Caco-2 (cell line): ENCODE results near the gene LSM4. TPM values are rescaled to one million over a fixed set of nuclear protein-coding genes. Genes with fewer than 3 reads are reported as not detected.

Experiments
- BruUV-seq: library from RNA; stranded (reverse); fragments of 400-500 nt; replicated peaks from 2 replicates; lab custom pipeline; 2021; lab: Mats Ljungman, UMichigan
- CTCF ChIA-PET: fragments of 300-600 bp; sonication (Branson Sonifier 250); formaldehyde crosslinking; loops from one replicate; lab custom pipeline; 2022; ENCODE audit warnings: antibody characterized with exemption; lab: Charles Lee
- POLR2A ChIA-PET: fragments of 300-600 bp; sonication (Branson Sonifier 250); formaldehyde crosslinking; loops from one replicate; lab custom pipeline; 2022; ENCODE audit warnings: antibody characterized with exemption; lab: Charles Lee
- DNase-seq, 2 experiments: peaks; one replicate each; pipeline versions ENCODE4 v3.0.0 to v3.0.0-alpha.2; 2020 to 2022
- H3K27me3 ChIP-seq: replicated peaks from 2 replicates; pipeline ENCODE4 v1.6.0; 2011; ENCODE audit warnings: low read length; ENCODE audit not compliant: control insufficient read depth, insufficient read depth
- H3K36me3 ChIP-seq: 2 replicates; pipeline ENCODE4 v1.5.1; 2011; ENCODE audit warnings: low read length; ENCODE audit not compliant: control insufficient read depth, insufficient read depth
- H3K4me1 ChIP-seq: fragments of 250-450 bp; sonication (Bioruptor Pico); 2 replicates; pipeline ENCODE4 v1.5.1; 2020; ENCODE audit warnings: mild to moderate bottlenecking
- H3K4me3 ChIP-seq: 2 replicates; pipeline ENCODE4 v1.5.1; 2011; ENCODE audit warnings: low read depth, mild to moderate bottlenecking, control low read depth, low read length
- H3K9me3 ChIP-seq: fragments of 250-450 bp; sonication (Bioruptor Pico); 2 replicates; pipeline ENCODE4 v1.5.1; 2020; ENCODE audit warnings: mild to moderate bottlenecking, moderate library complexity
- H3K27ac Mint-ChIP-seq: one replicate; pipeline ENCODE4 v1.8.0; 2022; ENCODE audit warnings: mixed read lengths; ENCODE audit not compliant: unreplicated experiment
- H3K27me3 Mint-ChIP-seq: one replicate; pipeline ENCODE4 v1.8.0; 2022; ENCODE audit warnings: mixed read lengths; ENCODE audit not compliant: insufficient read depth, unreplicated experiment
- H3K36me3 Mint-ChIP-seq: one replicate; pipeline ENCODE4 v1.8.0; 2022; ENCODE audit warnings: mild to moderate bottlenecking, mixed read lengths; ENCODE audit not compliant: insufficient read depth, unreplicated experiment
- H3K4me1 Mint-ChIP-seq: one replicate; pipeline ENCODE4 v1.8.0; 2022; ENCODE audit warnings: low read depth, mixed read lengths; ENCODE audit not compliant: unreplicated experiment
- H3K4me3 Mint-ChIP-seq: one replicate; pipeline ENCODE4 v1.8.0; 2022; ENCODE audit warnings: mild to moderate bottlenecking, moderate library complexity, mixed read lengths; ENCODE audit not compliant: unreplicated experiment
- H3K9me3 Mint-ChIP-seq: one replicate; pipeline ENCODE4 v1.8.0; 2022; ENCODE audit warnings: mixed read lengths; ENCODE audit not compliant: unreplicated experiment
- intact Hi-C: fragments of 100-400 bp; cut with micrococcal nuclease; formaldehyde crosslinking; loops from one replicate; pipeline ENCODE4 v1.10.0; 2022; ENCODE audit not compliant: unreplicated experiment
- microRNA-seq: library from miRNA; unstranded; fragments of <30 nt; microRNA quantifications from one replicate; pipeline ENCODE4 v1.2.0, GENCODE V29; 2022
- total RNA-seq: library from RNA; stranded (reverse); gene quantifications from 2 replicates; pipeline ENCODE4 v1.2.3, GENCODE V29; 2022
- TF ChIP-seq, protein P1 (sequence below), 2 experiments: fragments of 200-600 bp in 1 of 2; IDR thresholded peaks; 1 replicate in 1 of 2; 2 replicates in 1 of 2; pipeline versions ENCODE4 v1.5.1 to v1.8.0; 2011 to 2022; ENCODE audit warnings: antibody characterized with exemption in 1 of 2, control low read depth in 1 of 2, inconsistent platforms in 1 of 2, low read depth in 1 of 2, low read length in 1 of 2, mild to moderate bottlenecking in 1 of 2, moderate library complexity in 1 of 2; ENCODE audit not compliant: insufficient read depth in 1 of 2, severe bottlenecking in 1 of 2, unreplicated experiment in 1 of 2

The LSM4 gene
- total RNA-seq, 1 experiment from 2014 or later: 184 TPM

DNA sequence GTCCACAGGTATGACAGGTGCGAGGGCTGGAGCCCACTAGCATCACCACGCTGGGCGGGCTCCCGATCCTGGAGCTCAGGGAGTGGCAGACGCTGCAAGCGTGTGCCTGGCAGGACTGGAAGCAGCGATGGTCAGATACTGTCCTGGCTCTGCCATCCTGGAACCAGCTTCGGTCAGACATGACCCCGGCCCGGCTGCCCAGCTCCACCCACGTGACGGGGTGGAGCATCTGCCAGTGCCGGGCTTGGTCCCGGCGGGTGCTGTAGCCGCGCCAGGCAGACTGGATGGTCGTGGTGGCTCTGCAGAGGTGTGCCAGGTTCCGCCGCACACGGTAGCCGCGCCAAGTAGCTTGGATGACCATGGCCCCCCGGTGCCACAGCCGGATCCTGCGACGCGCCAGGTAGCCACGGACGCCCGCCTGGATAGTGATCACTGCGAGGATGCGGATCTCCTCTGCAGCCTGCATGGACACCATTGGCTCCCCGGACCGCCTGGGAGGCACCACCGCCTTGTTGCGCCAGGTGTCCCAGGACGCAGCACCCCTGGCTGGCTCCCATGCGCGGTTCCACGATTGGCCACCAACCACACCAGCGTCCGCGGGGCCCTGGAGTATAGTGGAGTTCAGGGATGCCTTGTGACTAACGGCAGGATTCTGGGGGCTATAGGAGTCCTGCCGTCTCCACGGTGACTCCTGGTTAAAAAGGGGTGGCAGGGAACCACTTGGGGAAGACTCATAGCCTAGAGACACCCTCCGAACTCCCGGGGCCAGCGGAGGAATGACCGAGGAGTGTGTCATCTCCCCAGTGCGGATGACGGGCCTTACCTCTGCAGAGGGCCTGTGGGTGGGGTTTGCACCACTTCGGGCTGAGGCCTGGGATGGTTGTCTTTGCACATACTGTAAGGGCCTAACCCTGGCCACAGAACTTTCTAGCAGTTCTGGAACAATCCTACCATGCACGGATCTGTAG lies 65.1 kb downstream of the LSM4 start:
- Mint-ChIP-seq H3K9me3 (no peaks in the 10 kb centered on the region), H3K4me1 (peaks cover 6% of the 10 kb centered on the region), H3K36me3 (no peaks in the 10 kb centered on the region), H3K27ac (no peak overlapping the region), H3K4me3 (no peak overlapping the region), H3K27me3 (no peaks in the 10 kb centered on the region)
- no peak overlapping the region for H3K4me3 ChIP-seq
- CTCF ChIA-PET: interaction anchor here (0.6 kb wide), 1 partner anchor 130 kb away, joined by 3 read pairs; no protein-coding TSS in a partner anchor
- no peaks in the 10 kb centered on the region for H3K4me1 ChIP-seq
- no peaks in the 10 kb centered on the region; the same call in 1 of the 2 replicates for H3K27me3 ChIP-seq
- TF ChIP-seq, protein P1, sequence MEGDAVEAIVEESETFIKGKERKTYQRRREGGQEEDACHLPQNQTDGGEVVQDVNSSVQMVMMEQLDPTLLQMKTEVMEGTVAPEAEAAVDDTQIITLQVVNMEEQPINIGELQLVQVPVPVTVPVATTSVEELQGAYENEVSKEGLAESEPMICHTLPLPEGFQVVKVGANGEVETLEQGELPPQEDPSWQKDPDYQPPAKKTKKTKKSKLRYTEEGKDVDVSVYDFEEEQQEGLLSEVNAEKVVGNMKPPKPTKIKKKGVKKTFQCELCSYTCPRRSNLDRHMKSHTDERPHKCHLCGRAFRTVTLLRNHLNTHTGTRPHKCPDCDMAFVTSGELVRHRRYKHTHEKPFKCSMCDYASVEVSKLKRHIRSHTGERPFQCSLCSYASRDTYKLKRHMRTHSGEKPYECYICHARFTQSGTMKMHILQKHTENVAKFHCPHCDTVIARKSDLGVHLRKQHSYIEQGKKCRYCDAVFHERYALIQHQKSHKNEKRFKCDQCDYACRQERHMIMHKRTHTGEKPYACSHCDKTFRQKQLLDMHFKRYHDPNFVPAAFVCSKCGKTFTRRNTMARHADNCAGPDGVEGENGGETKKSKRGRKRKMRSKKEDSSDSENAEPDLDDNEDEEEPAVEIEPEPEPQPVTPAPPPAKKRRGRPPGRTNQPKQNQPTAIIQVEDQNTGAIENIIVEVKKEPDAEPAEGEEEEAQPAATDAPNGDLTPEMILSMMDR (IDR thresholded peaks at IDR 0.05; ENCODE audit: insufficient read depth in 1 of 2, low read depth in 1 of 2, low read length in 1 of 2, severe bottlenecking in 1 of 2, unreplicated experiment in 1 of 2): no peak
- intact Hi-C loops: no loop called here
- BruUV-seq: no TSS peak
- no peaks in the 10 kb centered on the region for H3K9me3 ChIP-seq
- POLR2A ChIA-PET: interaction anchor here (0.5 kb wide), 1 partner anchor 20 kb away, joined by 8 read pairs; no protein-coding TSS in a partner anchor
- H3K36me3 ChIP-seq: no peaks in the 10 kb centered on the region
- DNase-seq: no peak

Small RNAs within 50 kb of the gene (microRNA-seq; reads per million reads assigned to microRNA genes)
- gene MIR3188: 2.0 reads per million, percentile 8 among the genes with 10 or more reads in this experiment

Other genes starting within 250 kb of the LSM4 start
- gene IL12RB1, start 236.1 kb downstream of the LSM4 start, total RNA-seq: not detected in 2 replicates
- 8.0 and 8.2 TPM in 2 replicates for gene MAST3, start 225.3 kb downstream of the LSM4 start, total RNA-seq
- 34.3 and 37.8 TPM in 2 replicates for gene PIK3R2, start 169.9 kb downstream of the LSM4 start, total RNA-seq
- gene IFI30, start 149.3 kb downstream of the LSM4 start, total RNA-seq: 38.3 and 39.6 TPM in 2 replicates
- 14.1 and 16.6 TPM in 2 replicates for gene MPV17L2, start 129.9 kb downstream of the LSM4 start, total RNA-seq
- gene RAB3A, start 119.0 kb downstream of the LSM4 start, total RNA-seq: 2.3 and 3.9 TPM in 2 replicates
- 0.36 and 0.46 TPM in 2 replicates for gene PDE4C, start 96.6 kb downstream of the LSM4 start, total RNA-seq
- 1.5 and 2.1 TPM in 2 replicates for gene IQCN, start 48.6 kb downstream of the LSM4 start, total RNA-seq
- 75.5 and 78.8 TPM in 2 replicates for gene JUND, start 41.5 kb downstream of the LSM4 start, total RNA-seq
- gene PGPEP1, start 17.5 kb upstream of the LSM4 start, total RNA-seq: 25.6 and 26.0 TPM in 2 replicates
- gene GDF15, start 63.1 kb upstream of the LSM4 start, total RNA-seq: 55.3 and 56.1 TPM in 2 replicates
- gene LRRC25, start 74.5 kb upstream of the LSM4 start, total RNA-seq: not detected in 2 replicates
- 46.2 and 49.4 TPM in 2 replicates for gene SSBP4, start 96.3 kb upstream of the LSM4 start, total RNA-seq
- gene ISYNA1, start 115.1 kb upstream of the LSM4 start, total RNA-seq: 65.3 and 67.3 TPM in 2 replicates
- 11.2 and 12.1 TPM in 2 replicates for gene ELL, start 199.0 kb upstream of the LSM4 start, total RNA-seq
- gene FKBP8, start 220.5 kb upstream of the LSM4 start, total RNA-seq: 174 and 184 TPM in 2 replicates
- gene KXD1, start 234.8 kb upstream of the LSM4 start, total RNA-seq: 77.5 and 80.2 TPM in 2 replicates
- 1,276 and 1,389 TPM in 2 replicates for gene UBA52, start 248.8 kb upstream of the LSM4 start, total RNA-seq